GM23248 (cell line): ENCODE measurements around the gene VPS35. TPM values are rescaled to one million over a fixed set of nuclear protein-coding genes. Genes with fewer than 3 reads are reported as not detected.

Experiments
- DNase-seq: peaks from one replicate; pipeline ENCODE4 v3.0.0-alpha.2; 2015
- H2AFZ ChIP-seq: fragments of 200-600 bp; sonication (generic); 2 replicates; pipeline ENCODE4 v1.6.1; 2016; ENCODE audit warnings: antibody characterized with exemption
- H3F3A ChIP-seq: fragments of 200-600 bp; sonication (generic); 2 replicates; pipeline ENCODE4 v1.6.1; 2016; ENCODE audit warnings: mild to moderate bottlenecking, antibody characterized with exemption, mixed run types; ENCODE audit not compliant: insufficient read depth
- H3K27ac ChIP-seq: fragments of 200-600 bp; sonication (generic); 2 replicates; pipeline ENCODE4 v1.5.1; 2016; ENCODE audit warnings: mild to moderate bottlenecking
- H3K27me3 ChIP-seq: fragments of 200-600 bp; sonication (generic); replicated peaks from 2 replicates; pipeline ENCODE4 v1.6.1; 2016; ENCODE audit warnings: mild to moderate bottlenecking; ENCODE audit not compliant: insufficient read depth
- H3K36me3 ChIP-seq: fragments of 200-600 bp; sonication (generic); 2 replicates; pipeline ENCODE4 v1.6.1; 2016; ENCODE audit warnings: low read depth, mild to moderate bottlenecking
- H3K4me1 ChIP-seq: fragments of 200-600 bp; sonication (generic); 2 replicates; pipeline ENCODE4 v1.6.1; 2016; ENCODE audit warnings: mild to moderate bottlenecking; ENCODE audit not compliant: insufficient read depth
- H3K4me2 ChIP-seq: fragments of 200-600 bp; sonication (generic); one replicate; pipeline ENCODE4 v1.6.1; 2016; ENCODE audit warnings: mild to moderate bottlenecking; ENCODE audit not compliant: unreplicated experiment
- H3K4me3 ChIP-seq: fragments of 200-600 bp; sonication (generic); 2 replicates; pipeline ENCODE4 v1.5.1; 2016; ENCODE audit warnings: mild to moderate bottlenecking
- H3K79me2 ChIP-seq: fragments of 200-600 bp; sonication (generic); 2 replicates; pipeline ENCODE4 v1.6.1; 2016; ENCODE audit warnings: mild to moderate bottlenecking; ENCODE audit not compliant: insufficient read depth
- H3K9ac ChIP-seq: fragments of 200-600 bp; sonication (generic); 2 replicates; pipeline ENCODE4 v1.6.1; 2016; ENCODE audit warnings: mild to moderate bottlenecking
- H3K9me2 ChIP-seq: fragments of 200-600 bp; sonication (generic); 2 replicates; pipeline ENCODE4 v1.6.1; 2016; ENCODE audit warnings: mixed run types, mild to moderate bottlenecking, moderate library complexity; ENCODE audit not compliant: insufficient read depth
- H3K9me3 ChIP-seq: fragments of 200-600 bp; sonication (generic); one replicate; pipeline ENCODE4 v1.6.1; 2017; ENCODE audit warnings: low read depth
- H4K20me1 ChIP-seq: fragments of 200-600 bp; sonication (generic); 2 replicates; pipeline ENCODE4 v1.6.0; 2016; ENCODE audit not compliant: insufficient read depth
- EZH2 ChIP-seq: fragments of 200-600 bp; sonication (generic); IDR thresholded peaks from 2 replicates; pipeline ENCODE4 v1.6.1; 2018; ENCODE audit warnings: antibody characterized with exemption, mild to moderate bottlenecking; ENCODE audit not compliant: insufficient read depth, poor library complexity, severe bottlenecking
- EZH2phosphoT487 ChIP-seq: fragments of 200-600 bp; sonication (generic); IDR thresholded peaks from 2 replicates; pipeline ENCODE4 v1.6.1; 2018; ENCODE audit warnings: antibody characterized with exemption, moderate library complexity, mild to moderate bottlenecking, low read depth; ENCODE audit not compliant: insufficient read depth
- WGBS, 2 experiments: methylation state at CpG; one replicate each; pipeline ENCODE4 v1.1.6; 2015 to 2017; ENCODE audit warnings: low lambda C conversion rate in 2 of 2, low coverage in 1 of 2; ENCODE audit errors: missing lambda C conversion rate in 2 of 2; 5-methylcytosine and 5-hydroxymethylcytosine counted together
- in situ Hi-C: fragments of 300-500 bp; cut with MboI; formaldehyde crosslinking; loops from 2 replicates; pipeline ENCODE4 v1.15.0; 2020
- polyA plus RNA-seq: library from polyadenylated mRNA; unstranded; fragments of >200 nt; fragmentation: Nextera tagmentation; extraction: Ambion mirVana; gene quantifications from 2 replicates; pipeline ENCODE4 v1.2.1, GENCODE V29; 2016
- total RNA-seq: library from RNA; depleted of rRNA; stranded (reverse); fragments of >200 nt; shearing (Covaris generic); gene quantifications from 2 replicates; pipeline ENCODE4 v1.2.3, GENCODE V29; 2014; rRNA removed

Gene VPS35
- total and polyA plus RNA-seq, 2 experiments from 2014 or later = 91.1 to 213 TPM

DNA sequence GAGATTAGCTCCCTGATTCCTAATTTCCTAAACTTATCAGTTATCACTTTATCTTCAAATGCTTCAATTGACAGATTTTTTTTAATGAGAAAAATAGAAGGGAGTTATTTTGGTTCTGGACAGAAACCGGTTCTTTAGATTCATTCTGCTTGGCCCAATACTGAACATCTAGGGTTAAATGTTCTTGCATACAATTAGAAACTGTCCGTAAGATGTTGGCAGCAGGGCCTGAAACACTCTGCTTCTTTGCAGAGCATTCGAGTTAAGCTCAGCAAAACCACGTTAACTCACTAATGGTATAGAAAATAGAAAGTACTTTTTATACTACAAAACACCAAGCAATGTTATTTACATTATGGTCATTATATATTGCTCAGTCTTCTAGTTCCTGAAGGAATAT lies 75.0 kb downstream of the VPS35 start:
- no peak for TF ChIP-seq EZH2phosphoT487
- in situ Hi-C loops = no loop called here
- H3K36me3 ChIP-seq = no peaks in the 10 kb centered on the region

DNA sequence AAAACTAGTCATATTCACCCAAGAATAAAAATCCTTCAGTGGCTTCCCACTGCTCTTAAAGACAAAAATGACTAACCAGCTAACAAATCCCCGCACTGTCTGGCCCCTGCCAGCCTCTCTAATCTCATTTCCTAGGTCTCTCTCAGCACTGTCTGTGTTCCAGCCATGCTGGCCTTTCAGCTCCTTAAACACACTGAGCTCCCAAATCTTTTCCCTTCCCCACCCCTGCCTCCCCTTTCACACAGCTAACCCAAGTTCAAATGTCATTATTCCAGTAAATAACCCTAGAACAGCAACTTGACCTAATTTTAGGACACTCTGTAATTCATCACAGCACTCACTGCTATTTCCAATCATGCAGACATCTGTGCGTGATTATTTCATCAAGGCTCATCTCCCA lies 75.6 kb downstream of the VPS35 start:
- Histone ChIP-seq H3K4me2 (no peak overlapping the region), H4K20me1 (no peaks in the 10 kb centered on the region), H3K4me3 (no peak overlapping the region), H3K9me2 (no peaks in the 10 kb centered on the region), H2AFZ (0 out of 2 replicates have a peak overlapping the region, but pooled peaks have one; percentile 59), H3K36me3 (no peaks in the 10 kb centered on the region), H3F3A (no peaks in the 10 kb centered on the region), H3K27ac (no peak overlapping the region), H3K9ac (no peak overlapping the region), H3K79me2 (peaks cover 3% of the 10 kb centered on the region; the same call in 1 of the 2 replicates), H3K27me3 (no peaks in the 10 kb centered on the region), H3K4me1 (no peaks in the 10 kb centered on the region), H3K9me3 (no peaks in the 10 kb centered on the region)
- no peak for DNase-seq
- no peak for TF ChIP-seq EZH2phosphoT487
- TF ChIP-seq EZH2 = no peak
- in situ Hi-C loops = no loop called here
- whole genome bisulfite sequencing, 2 experiments = 92 to 96% methylated on average over 2 of the region's 2 CpGs

More for the DNA sequence above, 75.0 kb downstream of the VPS35 start:
- 74 to 78% methylated on average over 4 of the region's 4 CpGs for WGBS, 2 experiments
- Histone ChIP-seq H3K4me3 (no peak overlapping the region), H3K27ac (no peak overlapping the region), H3K4me1 (no peaks in the 10 kb centered on the region), H3F3A (no peaks in the 10 kb centered on the region), H3K9me2 (no peaks in the 10 kb centered on the region), H3K4me2 (no peak overlapping the region), H3K9ac (no peak overlapping the region), H3K79me2 (peaks cover 9% of the 10 kb centered on the region), H3K27me3 (no peaks in the 10 kb centered on the region), H4K20me1 (no peaks in the 10 kb centered on the region), H2AFZ (no peak overlapping the region), H3K9me3 (no peaks in the 10 kb centered on the region)
- no peak for DNase-seq

DNA sequence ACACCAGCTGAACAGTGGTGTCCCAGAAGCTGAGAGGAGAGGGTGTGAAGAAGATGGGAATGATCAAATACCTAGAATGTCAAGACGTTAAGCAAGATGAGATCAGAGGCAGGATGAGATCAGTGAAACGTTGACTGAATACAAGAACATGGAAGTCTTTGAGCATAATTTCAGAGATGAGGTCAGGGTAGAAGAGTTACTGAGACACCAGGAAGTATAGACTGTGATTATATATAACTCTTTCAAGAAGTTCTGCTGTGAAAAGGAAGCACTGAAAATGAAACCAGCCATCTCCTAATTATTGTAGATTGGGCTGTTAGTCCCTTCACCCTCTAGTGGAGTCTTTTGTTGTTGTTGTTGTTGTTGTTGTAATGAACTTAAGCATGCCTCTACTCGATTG lies 76.9 kb downstream of the VPS35 start:
- H3K79me2 ChIP-seq = no peaks in the 10 kb centered on the region
- DNase-seq = no peak
- H3K4me2 ChIP-seq = no peak overlapping the region
- no peaks in the 10 kb centered on the region for H3K4me1 ChIP-seq
- H3K4me3 ChIP-seq = no peak overlapping the region
- no peaks in the 10 kb centered on the region for H3K9me2 ChIP-seq
- no peaks in the 10 kb centered on the region for H3K9me3 ChIP-seq
- no peaks in the 10 kb centered on the region for H3K36me3 ChIP-seq
- TF ChIP-seq EZH2 = no peak
- TF ChIP-seq EZH2phosphoT487 = no peak
- no peaks in the 10 kb centered on the region for H3F3A ChIP-seq
- peak overlapping the region; percentile 59; the same call in 1 of the 2 replicates for H2AFZ ChIP-seq
- no peaks in the 10 kb centered on the region for H3K27me3 ChIP-seq
- in situ Hi-C loops = no loop called here
- no peaks in the 10 kb centered on the region for H4K20me1 ChIP-seq
- 61 to 66% methylated on average over 3 of the region's 3 CpGs for WGBS, 2 experiments
- H3K9ac ChIP-seq = no peak overlapping the region
- no peak overlapping the region for H3K27ac ChIP-seq

DNA sequence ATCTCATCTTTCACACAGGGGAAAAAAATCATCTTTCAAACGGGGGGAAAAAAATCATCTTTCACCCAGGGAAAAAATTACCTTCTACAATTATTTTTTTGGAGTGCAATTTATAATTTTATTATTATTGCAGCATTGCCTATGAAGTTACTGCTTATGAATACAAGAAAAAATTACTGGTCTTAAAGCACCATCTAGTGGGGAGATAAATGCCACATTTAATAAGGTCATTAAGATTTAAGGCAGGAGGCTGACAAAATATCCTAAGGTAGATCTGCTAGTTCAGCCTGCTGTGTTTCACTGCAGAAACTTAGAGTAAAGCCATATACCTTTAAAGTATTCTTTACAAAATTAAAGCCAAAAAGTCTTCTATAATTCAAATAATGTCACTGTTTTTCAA lies 81.4 kb downstream of the VPS35 start:
- H3K4me1 ChIP-seq = no peaks in the 10 kb centered on the region
- in situ Hi-C loops = no loop called here
- no peak overlapping the region for H3K27ac ChIP-seq
- H3K36me3 ChIP-seq = no peaks in the 10 kb centered on the region
- H3F3A ChIP-seq = no peaks in the 10 kb centered on the region
- no peak overlapping the region for H3K9ac ChIP-seq
- no peak overlapping the region for H3K4me2 ChIP-seq
- H3K79me2 ChIP-seq = no peaks in the 10 kb centered on the region
- WGBS, 2 experiments = 86 to 97% methylated on average over 1 of the region's 1 CpG
- no peak for TF ChIP-seq EZH2
- no peak for TF ChIP-seq EZH2phosphoT487
- H3K4me3 ChIP-seq = no peak overlapping the region
- H2AFZ ChIP-seq = no peak overlapping the region
- no peaks in the 10 kb centered on the region for H3K9me3 ChIP-seq
- no peaks in the 10 kb centered on the region for H4K20me1 ChIP-seq
- no peaks in the 10 kb centered on the region for H3K9me2 ChIP-seq
- no peaks in the 10 kb centered on the region for H3K27me3 ChIP-seq
- DNase-seq = peak; percentile 67

DNA sequence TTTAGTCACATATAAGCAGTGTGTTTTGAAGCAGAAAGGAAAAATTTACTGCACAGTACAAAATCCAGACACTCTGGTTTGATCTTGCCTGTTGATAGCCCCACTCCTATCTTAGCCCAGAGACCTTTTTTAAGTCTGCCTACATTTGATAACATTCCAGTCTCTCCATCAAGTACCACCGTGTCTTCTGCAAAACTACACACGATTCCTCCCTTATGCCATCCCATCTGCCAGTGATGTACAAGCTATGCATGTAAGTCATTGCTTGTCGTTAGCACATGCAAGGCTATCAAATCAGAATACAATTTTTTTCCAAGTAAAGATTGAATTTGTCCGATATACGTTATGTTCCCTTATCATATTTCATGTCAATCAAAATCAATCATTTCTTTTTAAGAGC lies 82.7 kb downstream of the VPS35 start:
- H3K4me3 ChIP-seq = no peak overlapping the region
- no peak overlapping the region for H3K9ac ChIP-seq
- H3F3A ChIP-seq = no peaks in the 10 kb centered on the region
- H3K4me2 ChIP-seq = no peak overlapping the region
- no peak overlapping the region for H3K27ac ChIP-seq
- no peaks in the 10 kb centered on the region for H3K36me3 ChIP-seq
- H3K9me2 ChIP-seq = no peaks in the 10 kb centered on the region
- WGBS, 2 experiments = 89 to 90% methylated on average over 5 of the region's 5 CpGs
- no peak for TF ChIP-seq EZH2phosphoT487
- TF ChIP-seq EZH2 = no peak
- no peak for DNase-seq
- no peaks in the 10 kb centered on the region for H4K20me1 ChIP-seq
- no peaks in the 10 kb centered on the region for H3K79me2 ChIP-seq
- no peaks in the 10 kb centered on the region for H3K4me1 ChIP-seq
- no peaks in the 10 kb centered on the region for H3K27me3 ChIP-seq
- no peak overlapping the region for H2AFZ ChIP-seq
- in situ Hi-C loops = no loop called here
- no peaks in the 10 kb centered on the region for H3K9me3 ChIP-seq

Other genes with a start within 250 kb of the VPS35 start
- 17.1 and 23.3 TPM in 2 replicates for gene SHCBP1, start 67.8 kb downstream of the VPS35 start, total RNA-seq
- 18.6 and 19.1 TPM in 2 replicates for gene SHCBP1, start 67.8 kb downstream of the VPS35 start, polyA plus RNA-seq
- gene ORC6, start 481 bp upstream of the VPS35 start, total RNA-seq = 7.8 and 13.3 TPM in 2 replicates
- gene ORC6, start 481 bp upstream of the VPS35 start, polyA plus RNA-seq = 10.7 and 11.6 TPM in 2 replicates
- gene MYLK3, start 59.2 kb upstream of the VPS35 start, total RNA-seq = not detected in 2 replicates
- 0.11 TPM in 1 of 2 replicates, not detected in the other for gene MYLK3, start 59.2 kb upstream of the VPS35 start, polyA plus RNA-seq
- 4.6 and 7.9 TPM in 2 replicates for gene C16orf87, start 142.0 kb upstream of the VPS35 start, total RNA-seq
- 17.4 and 17.6 TPM in 2 replicates for gene C16orf87, start 142.0 kb upstream of the VPS35 start, polyA plus RNA-seq
- gene GPT2, start 195.2 kb upstream of the VPS35 start, total RNA-seq = 33.7 and 65.3 TPM in 2 replicates
- gene GPT2, start 195.2 kb upstream of the VPS35 start, polyA plus RNA-seq = 26.9 and 32.0 TPM in 2 replicates